Coronary artery (tissue), 2 donors: ENCODE results near the gene ARHGDIB.
A peak's percentile ranks its signal among the peaks of the same experiment; 100 is the strongest.

ENCODE experiments used
- DNase-seq: peaks from one replicate; pipeline ENCODE4 v3.0.0-alpha.2; 2017; ENCODE audit warnings: low spot score
- H3K27ac ChIP-seq, 2 donors: fragments of 200-600 bp; sonication (generic); one replicate each; pipeline ENCODE4 v1.5.1; 2016 to 2019
- H3K4me3 ChIP-seq: fragments of 200-600 bp; sonication (generic); 2 replicates; pipeline ENCODE4 v1.5.1; 2016; ENCODE audit warnings: mild to moderate bottlenecking, moderate library complexity
- TF ChIP-seq, protein P1 (sequence below): fragments of 200-600 bp; sonication (generic); IDR thresholded peaks from one replicate; pipeline ENCODE4 v1.5.1; 2019; ENCODE audit warnings: antibody characterized with exemption

The ARHGDIB gene

DNA sequence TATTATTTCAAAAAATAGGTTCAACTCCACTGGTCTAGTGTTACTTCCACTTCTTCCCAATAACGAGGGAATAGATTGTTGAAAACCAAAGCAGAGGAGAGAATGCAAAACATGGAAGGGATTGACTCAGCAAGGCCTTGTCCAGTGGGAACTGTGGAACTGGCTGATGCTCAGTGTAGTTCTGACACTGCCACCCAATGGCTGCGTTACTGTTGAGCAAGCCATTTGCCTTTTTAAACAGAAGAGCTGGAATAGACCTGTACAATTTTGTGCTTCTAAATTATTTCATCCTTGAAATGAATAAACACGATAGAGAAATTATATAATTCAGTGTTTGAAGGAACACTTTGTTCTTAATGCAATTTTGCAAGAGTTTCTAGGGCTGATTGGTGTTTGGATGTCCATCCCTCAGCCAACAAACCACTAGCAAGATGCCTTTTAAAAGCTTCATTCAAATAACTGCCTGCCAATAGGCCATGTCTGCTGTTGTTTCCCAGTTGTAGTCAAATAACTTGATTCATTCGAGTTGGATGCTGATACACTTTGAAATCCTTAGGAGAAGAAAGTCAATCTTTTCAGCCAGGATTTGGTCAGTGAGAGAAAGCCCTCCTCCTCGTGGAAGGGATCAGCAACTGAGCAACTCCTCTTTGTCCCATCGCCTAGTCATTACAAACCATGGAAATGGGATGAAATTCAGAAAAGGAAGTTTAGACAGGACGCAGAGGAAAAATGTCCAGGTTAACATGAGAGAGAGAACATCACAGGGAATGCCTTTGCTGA, 68.5 kb downstream of the ARHGDIB start:
- no peak for DNase-seq
- Histone ChIP-seq H3K4me3 (peak overlapping the region; percentile 28), H3K27ac (peak overlapping the region; percentile 82 to 88)
- TF ChIP-seq, protein P1, sequence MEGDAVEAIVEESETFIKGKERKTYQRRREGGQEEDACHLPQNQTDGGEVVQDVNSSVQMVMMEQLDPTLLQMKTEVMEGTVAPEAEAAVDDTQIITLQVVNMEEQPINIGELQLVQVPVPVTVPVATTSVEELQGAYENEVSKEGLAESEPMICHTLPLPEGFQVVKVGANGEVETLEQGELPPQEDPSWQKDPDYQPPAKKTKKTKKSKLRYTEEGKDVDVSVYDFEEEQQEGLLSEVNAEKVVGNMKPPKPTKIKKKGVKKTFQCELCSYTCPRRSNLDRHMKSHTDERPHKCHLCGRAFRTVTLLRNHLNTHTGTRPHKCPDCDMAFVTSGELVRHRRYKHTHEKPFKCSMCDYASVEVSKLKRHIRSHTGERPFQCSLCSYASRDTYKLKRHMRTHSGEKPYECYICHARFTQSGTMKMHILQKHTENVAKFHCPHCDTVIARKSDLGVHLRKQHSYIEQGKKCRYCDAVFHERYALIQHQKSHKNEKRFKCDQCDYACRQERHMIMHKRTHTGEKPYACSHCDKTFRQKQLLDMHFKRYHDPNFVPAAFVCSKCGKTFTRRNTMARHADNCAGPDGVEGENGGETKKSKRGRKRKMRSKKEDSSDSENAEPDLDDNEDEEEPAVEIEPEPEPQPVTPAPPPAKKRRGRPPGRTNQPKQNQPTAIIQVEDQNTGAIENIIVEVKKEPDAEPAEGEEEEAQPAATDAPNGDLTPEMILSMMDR: no peak
